ENCODE data around the gene INO80D. TPM values are rescaled to one million over a fixed set of nuclear protein-coding genes. Genes with fewer than 3 reads are reported as not detected.
"Not testable (repeated sequence)": the region's sequence is repeated elsewhere in the genome, so short reads cannot be mapped to it uniquely, and the experiment has no call there.

Gene INO80D
- total RNA-seq, 1 donor from 2014 or later: 18.1 TPM

- DNase-seq (ENCODE audit: low read depth, low spot score): no peak
- H3K4me3 Mint-ChIP-seq: no peak overlapping the region
- H3K9me3 Mint-ChIP-seq: no peaks in the 10 kb centered on the region
- peaks cover 2% of the 10 kb centered on the region for H3K36me3 Mint-ChIP-seq (ENCODE audit: low read depth)
- H3K4me1 Mint-ChIP-seq: no peaks in the 10 kb centered on the region
- H3K27me3 Mint-ChIP-seq (ENCODE audit: low read depth): no peaks in the 10 kb centered on the region
- H3K27ac Mint-ChIP-seq (ENCODE audit: unreplicated experiment): no peak overlapping the region
- TF ChIP-seq CTCF (conservative IDR thresholded peaks at IDR 0.05): no peak
Measured at GRCh38 chr2:205989271-205990071, 96.5 kb downstream of the INO80D start.

DNA sequence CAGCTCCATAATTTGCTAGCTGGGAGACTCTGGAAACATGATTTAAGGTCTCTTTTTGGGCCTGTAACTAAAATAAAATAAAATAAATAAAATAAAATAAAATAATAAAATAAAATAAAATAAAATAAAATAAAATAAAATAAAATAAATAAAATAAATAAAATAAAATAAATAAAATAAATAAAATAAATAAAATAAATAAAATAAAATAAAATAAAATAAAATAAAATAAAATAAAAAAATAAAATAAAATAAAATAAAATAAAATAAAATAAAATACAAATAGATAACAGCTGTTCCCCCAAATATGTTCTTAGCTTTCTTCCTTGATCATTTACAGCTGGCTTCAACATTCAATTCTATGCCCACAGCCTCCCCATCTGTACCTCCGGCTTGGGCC is 97.3 kb downstream of the INO80D start:
- not testable (repeated sequence) for H3K9me3 Mint-ChIP-seq; DNase-seq (ENCODE audit: low read depth, low spot score); H3K4me3 Mint-ChIP-seq; H3K27me3 Mint-ChIP-seq (ENCODE audit: low read depth); H3K27ac Mint-ChIP-seq (ENCODE audit: unreplicated experiment); H3K4me1 Mint-ChIP-seq; H3K36me3 Mint-ChIP-seq (ENCODE audit: low read depth)

GRCh38 chr2:205988274-205988673 is 97.7 kb downstream of the INO80D start:
- DNase-seq (ENCODE audit: low read depth, low spot score): no peak
- no peak for TF ChIP-seq CTCF (conservative IDR thresholded peaks at IDR 0.05)
- Mint-ChIP-seq H3K4me1 (no peaks in the 10 kb centered on the region), H3K9me3 (no peaks in the 10 kb centered on the region), H3K4me3 (no peak overlapping the region), H3K36me3 (ENCODE audit: low read depth) (peaks cover 2% of the 10 kb centered on the region), H3K27ac (ENCODE audit: unreplicated experiment) (no peak overlapping the region), H3K27me3 (ENCODE audit: low read depth) (no peaks in the 10 kb centered on the region)

- H3K27me3 Mint-ChIP-seq (ENCODE audit: low read depth); H3K9me3 Mint-ChIP-seq: not testable (repeated sequence)
Measured at GRCh38 chr2:205986334-205986733, 99.6 kb downstream of the INO80D start.

GRCh38 chr2:205984381-205984780 is 101.6 kb downstream of the INO80D start:
- DNase-seq (ENCODE audit: low read depth, low spot score): no peak
- TF ChIP-seq CTCF (conservative IDR thresholded peaks at IDR 0.05): no peak

More at GRCh38 chr2:205986334-205986733, 99.6 kb downstream of the INO80D start:
- not testable (repeated sequence) for H3K4me1 Mint-ChIP-seq; H3K27ac Mint-ChIP-seq (ENCODE audit: unreplicated experiment); DNase-seq (ENCODE audit: low read depth, low spot score); H3K4me3 Mint-ChIP-seq; H3K36me3 Mint-ChIP-seq (ENCODE audit: low read depth)

DNA sequence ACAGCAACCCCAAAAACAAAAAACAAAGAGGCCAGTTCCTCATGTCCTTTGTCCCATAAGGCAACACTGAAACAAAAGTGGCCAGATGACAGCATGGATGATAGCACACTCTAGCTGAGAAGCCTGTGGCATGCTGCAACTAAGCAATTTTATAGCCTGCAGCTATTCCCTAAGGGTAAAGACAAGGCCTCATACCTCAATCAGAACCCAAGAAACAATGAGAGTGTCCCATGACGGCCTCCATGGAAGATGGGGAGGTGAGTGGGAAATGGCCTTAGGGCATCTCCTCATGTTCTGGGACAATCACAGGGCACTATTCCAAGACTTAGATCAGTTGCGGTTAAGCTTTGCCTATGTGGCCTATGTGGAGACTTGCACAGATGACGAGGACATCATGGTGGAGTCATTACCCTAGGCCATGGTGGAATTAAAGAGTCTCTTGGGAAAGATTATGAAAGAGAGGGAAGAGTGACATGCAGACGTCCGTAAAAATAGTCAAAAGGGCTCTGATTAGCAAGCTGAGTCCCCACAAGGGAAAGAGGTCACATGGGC is 103.1 kb downstream of the INO80D start:
- Mint-ChIP-seq H3K27ac (ENCODE audit: unreplicated experiment) (no peak overlapping the region), H3K4me3 (no peak overlapping the region), H3K9me3 (no peaks in the 10 kb centered on the region), H3K4me1 (no peaks in the 10 kb centered on the region), H3K27me3 (ENCODE audit: low read depth) (peaks cover 2% of the 10 kb centered on the region), H3K36me3 (ENCODE audit: low read depth) (no peaks in the 10 kb centered on the region)
- no peak for TF ChIP-seq CTCF (conservative IDR thresholded peaks at IDR 0.05)
- DNase-seq (ENCODE audit: low read depth, low spot score): no peak

More at GRCh38 chr2:205984381-205984780, 101.6 kb downstream of the INO80D start:
- Mint-ChIP-seq H3K4me1 (no peaks in the 10 kb centered on the region), H3K27ac (ENCODE audit: unreplicated experiment) (no peak overlapping the region), H3K27me3 (ENCODE audit: low read depth) (no peaks in the 10 kb centered on the region), H3K9me3 (no peaks in the 10 kb centered on the region), H3K36me3 (ENCODE audit: low read depth) (peaks cover 2% of the 10 kb centered on the region), H3K4me3 (no peak overlapping the region)

GRCh38 chr2:205978728-205979127 is 107.2 kb downstream of the INO80D start:
- not testable (repeated sequence) for H3K36me3 Mint-ChIP-seq (ENCODE audit: low read depth); H3K4me3 Mint-ChIP-seq; DNase-seq (ENCODE audit: low read depth, low spot score); H3K4me1 Mint-ChIP-seq; H3K27me3 Mint-ChIP-seq (ENCODE audit: low read depth); H3K9me3 Mint-ChIP-seq; H3K27ac Mint-ChIP-seq (ENCODE audit: unreplicated experiment)

GRCh38 chr2:205977699-205978098 is 108.3 kb downstream of the INO80D start:
- H3K36me3 Mint-ChIP-seq (ENCODE audit: low read depth); H3K9me3 Mint-ChIP-seq; DNase-seq (ENCODE audit: low read depth, low spot score); H3K27ac Mint-ChIP-seq (ENCODE audit: unreplicated experiment); H3K4me3 Mint-ChIP-seq; H3K4me1 Mint-ChIP-seq; H3K27me3 Mint-ChIP-seq (ENCODE audit: low read depth): not testable (repeated sequence)

DNA sequence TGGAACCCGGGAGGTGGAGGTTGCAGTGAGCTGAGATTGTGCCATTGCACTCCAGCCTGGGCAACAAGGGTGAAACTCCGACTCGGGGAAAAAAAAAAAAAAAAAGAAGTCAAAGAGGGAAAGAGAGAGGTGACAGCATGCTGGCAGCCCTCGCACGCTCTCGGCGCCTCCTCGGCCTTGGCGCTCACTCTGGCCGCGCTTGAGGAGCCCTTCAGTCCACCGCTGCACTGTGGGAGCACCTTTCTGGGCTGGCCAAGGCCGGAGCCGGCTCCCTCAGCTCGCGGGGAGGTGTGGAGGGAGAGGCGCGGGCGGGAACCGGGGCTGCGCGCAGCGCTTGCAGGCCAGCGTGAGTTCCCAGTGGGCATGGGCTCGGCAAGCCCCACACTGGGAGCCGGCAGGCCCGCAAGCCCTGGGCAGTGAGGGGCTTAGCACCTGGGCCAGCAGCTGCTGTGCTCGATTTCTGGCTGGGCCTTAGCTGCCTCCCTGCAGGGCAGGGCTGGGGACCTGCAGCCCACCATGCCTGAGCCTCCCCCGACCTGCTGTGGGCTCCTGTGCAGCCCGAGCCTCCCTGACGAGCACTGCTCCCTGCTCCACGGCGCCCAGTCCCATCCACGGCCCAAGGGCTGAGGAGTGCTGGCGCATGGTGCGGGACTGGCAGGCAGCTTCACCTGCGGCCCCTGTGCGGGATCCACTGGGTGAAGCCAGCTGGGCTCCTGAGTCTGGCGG is 108.9 kb downstream of the INO80D start:
- not testable (repeated sequence) for H3K27me3 Mint-ChIP-seq (ENCODE audit: low read depth); H3K4me1 Mint-ChIP-seq; DNase-seq (ENCODE audit: low read depth, low spot score); H3K4me3 Mint-ChIP-seq; H3K27ac Mint-ChIP-seq (ENCODE audit: unreplicated experiment); H3K9me3 Mint-ChIP-seq; H3K36me3 Mint-ChIP-seq (ENCODE audit: low read depth)

Measured in neural crest cell (in vitro differentiated cells).